Psoas muscle (tissue), 8 donors: Measurements from ENCODE around the gene BMPR1A. TPM values are rescaled to one million over a fixed set of nuclear protein-coding genes. Genes with fewer than 3 reads are reported as not detected.
A peak's percentile ranks its signal among the peaks of the same experiment; 100 is the strongest.

ENCODE experiments used
- ATAC-seq, 4 donors: fragments of 200-7000 bp; cut with Tn5 transposase; one replicate each; pipeline ENCODE4 v1.9.1; 2020; ENCODE audit warnings: moderate library complexity in 3 of 4, mild to moderate bottlenecking in 2 of 4
- DNase-seq, 2 donors: peaks; one replicate each; pipeline ENCODE4 v3.0.0-alpha.2; 2020
- H3K27ac ChIP-seq: fragments of 200-600 bp; one replicate; pipeline ENCODE4 v1.8.0; 2022
- H3K27me3 ChIP-seq, 3 donors: fragments of 200-600 bp in 1 of 3; one replicate each; pipeline versions ENCODE4 v1.6.1 to v1.8.0; 2013 to 2022; ENCODE audit warnings: low read length in 2 of 3, mild to moderate bottlenecking in 2 of 3, moderate library complexity in 1 of 3; ENCODE audit not compliant: insufficient read depth in 3 of 3
- H3K36me3 ChIP-seq, 2 donors: fragments of 200-600 bp in 1 of 2; one replicate each; pipeline versions ENCODE4 v1.6.1 to v1.8.0; 2013 to 2022; ENCODE audit warnings: low read depth in 1 of 2, mild to moderate bottlenecking in 1 of 2, moderate library complexity in 1 of 2; ENCODE audit not compliant: insufficient read depth in 1 of 2
- H3K4me1 ChIP-seq: fragments of 200-600 bp; one replicate; pipeline ENCODE4 v1.8.0; 2022
- H3K4me3 ChIP-seq: fragments of 200-600 bp; one replicate; pipeline ENCODE4 v1.8.0; 2022; ENCODE audit warnings: mild to moderate bottlenecking
- H3K9me3 ChIP-seq: fragments of 200-600 bp; one replicate; pipeline ENCODE4 v1.8.0; 2022
- WGBS, 3 donors: extraction: QIAGEN DNeasy Blood & Tissue Kit; methylation state at CpG; one replicate each; pipeline versions ENCODE4 v1.1.6 to v1.1.7; 2013; 5-methylcytosine and 5-hydroxymethylcytosine counted together
- intact Hi-C, 2 donors: fragments of 100-400 bp; cut with DNase I; formaldehyde crosslinking; loops; one replicate each; pipeline versions ENCODE4 v1.11.0 to v1.14.2; 2022
- long read RNA-seq, 2 donors: library from polyadenylated mRNA; unstranded; transcript quantifications; one replicate each; pipeline ENCODE4 v2.0.0, GENCODE V29; 2021
- polyA plus RNA-seq, 3 donors: library from polyadenylated mRNA; stranded (reverse); fragments of 200-250 nt; gene quantifications; one replicate each; pipeline ENCODE4 v1.2.3, GENCODE V29; 2013
- total RNA-seq, 4 donors: library from RNA; stranded (reverse); fragmentation: NEBNext Ultra II Directional in 2 of 4; extraction: Animal tissue kit (Norgen Biotek cat#: 25700) in 2 of 4; gene quantifications; one replicate each; pipeline versions ENCODE4 v1.2.1 to v1.2.4, GENCODE V29; 2021 to 2023
- TF ChIP-seq, protein P1 (sequence below): fragments of 200-600 bp; IDR thresholded peaks from one replicate; pipeline ENCODE4 v1.8.0; 2022; ENCODE audit warnings: antibody characterized with exemption
- donor health status: healthy with polysubstance abuse.
- donor health status: DM: no; HTN: no; CAD: no; lungs with moderate emphysema.
- donor health status: Bipolar disorder and iron deficiency.
- donor health status: healthy.
- donor health status: DM: yes; HTN: yes; CAD: no.
- donor health status: DM: no; HTN: no; CAD: no.
- donor health status: DM: no; HTN: no; CAD: no.
- donor health status: DM: yes; HTN: yes; CAD: no.

Gene BMPR1A
- 10 to 100 TPM; 12.0 to 30.0 (median 26.2) TPM for total RNA-seq
- 10 to 100 TPM in 1 of 3 donors, 1 to 10 TPM in 2; 4.6 to 22.7 (median 6.0) TPM for polyA plus RNA-seq
- long read RNA-seq, donor 1, full-length matches to known transcripts, result 9 of 19 reads
- long read RNA-seq, donor 1, partial matches to known transcripts, result 1 of 19 reads
- long read RNA-seq, donor 1, other reads (novel, unspliced or antisense), result 9 of 19 reads
- long read RNA-seq, donor 2, full-length matches to known transcripts, result 6 of 23 reads
- long read RNA-seq, donor 2, partial matches to known transcripts, result 1 of 23 reads
- long read RNA-seq, donor 2, other reads (novel, unspliced or antisense), result 16 of 23 reads

GRCh38 chr10:86756511-86757112 is at the start of gene BMPR1A:
Gene BMPR1A, plus strand, starts transcription at chr10:86756619. Its CDS starts 119,400 bp downstream, at chr10:86876019.
- peak in 1 of 2 donors; percentile 95 for DNase-seq
- WGBS, 3 donors, result 0% methylated on average over 9 to 76 of the region's 85 CpGs
- peak in 3 of 4 donors; percentile 9 to 21 (median 16) for ATAC-seq
- H3K9me3 ChIP-seq, result no peaks in the 10 kb centered on the region
- TF ChIP-seq, protein P1, sequence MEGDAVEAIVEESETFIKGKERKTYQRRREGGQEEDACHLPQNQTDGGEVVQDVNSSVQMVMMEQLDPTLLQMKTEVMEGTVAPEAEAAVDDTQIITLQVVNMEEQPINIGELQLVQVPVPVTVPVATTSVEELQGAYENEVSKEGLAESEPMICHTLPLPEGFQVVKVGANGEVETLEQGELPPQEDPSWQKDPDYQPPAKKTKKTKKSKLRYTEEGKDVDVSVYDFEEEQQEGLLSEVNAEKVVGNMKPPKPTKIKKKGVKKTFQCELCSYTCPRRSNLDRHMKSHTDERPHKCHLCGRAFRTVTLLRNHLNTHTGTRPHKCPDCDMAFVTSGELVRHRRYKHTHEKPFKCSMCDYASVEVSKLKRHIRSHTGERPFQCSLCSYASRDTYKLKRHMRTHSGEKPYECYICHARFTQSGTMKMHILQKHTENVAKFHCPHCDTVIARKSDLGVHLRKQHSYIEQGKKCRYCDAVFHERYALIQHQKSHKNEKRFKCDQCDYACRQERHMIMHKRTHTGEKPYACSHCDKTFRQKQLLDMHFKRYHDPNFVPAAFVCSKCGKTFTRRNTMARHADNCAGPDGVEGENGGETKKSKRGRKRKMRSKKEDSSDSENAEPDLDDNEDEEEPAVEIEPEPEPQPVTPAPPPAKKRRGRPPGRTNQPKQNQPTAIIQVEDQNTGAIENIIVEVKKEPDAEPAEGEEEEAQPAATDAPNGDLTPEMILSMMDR, result no peak
- H3K36me3 ChIP-seq, result no peaks in the 10 kb centered on the region
- intact Hi-C loops, result loop anchor here in 1 of 2 donors (5.0 kb wide), 1 partner anchor 44 kb away; no protein-coding TSS in a partner anchor
- peak within 1 kb of the TSS; percentile 92 for H3K4me3 ChIP-seq
- no peaks in the 10 kb centered on the region for H3K27me3 ChIP-seq
- peak within 1 kb of the TSS; percentile 100 for H3K27ac ChIP-seq
- H3K4me1 ChIP-seq, result peaks cover 48% of the 10 kb centered on the region

DNA sequence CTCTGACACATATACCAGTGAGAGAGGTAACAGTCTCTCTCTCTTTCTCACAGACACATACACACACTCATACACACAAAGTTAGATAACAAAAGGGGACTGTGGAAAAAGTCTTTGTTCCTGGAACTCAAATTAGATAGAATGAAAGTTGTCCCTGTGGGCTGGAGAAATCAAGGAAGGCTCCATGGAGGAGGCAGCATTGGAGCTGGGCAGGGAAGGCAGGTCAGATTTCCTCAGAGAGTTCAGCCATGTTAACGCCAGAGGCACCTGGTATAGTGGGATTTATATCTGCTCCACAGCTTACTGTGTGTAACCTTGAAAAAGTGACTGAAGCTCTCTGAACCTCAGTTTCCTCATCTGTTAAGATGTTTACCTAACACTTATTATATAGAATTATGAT is 49.4 kb upstream of the BMPR1A start:
- Histone ChIP-seq H3K9me3 (no peaks in the 10 kb centered on the region), H3K36me3 (peaks cover 0 to 71% of the 10 kb centered on the region in 2 donors), H3K4me3 (no peak overlapping the region), H3K27ac (peak overlapping the region; percentile 82), H3K27me3 (no peaks in the 10 kb centered on the region), H3K4me1 (peaks cover 33% of the 10 kb centered on the region)
- 38 to 94% (median 53%) methylated on average over 1 of the region's 1 CpG for WGBS, 3 donors
- TF ChIP-seq, protein P1, result no peak
- intact Hi-C loops, result no loop called here
- ATAC-seq (no peak), DNase-seq (no peak)

GRCh38 chr10:86707505-86707904 is 48.9 kb upstream of the BMPR1A start:
- WGBS, 3 donors, result 30 to 51% (median 46%) methylated on average over 4 of the region's 4 CpGs

GRCh38 chr10:86708068-86708782 is 48.2 kb upstream of the BMPR1A start:
- intact Hi-C loops, result no loop called here
- 76 to 81% (median 80%) methylated on average over 8 of the region's 8 CpGs for WGBS, 3 donors
- H3K27ac ChIP-seq, result peak overlapping the region; percentile 98
- TF ChIP-seq, protein P1, result no peak
- peaks cover 0 to 65% of the 10 kb centered on the region in 2 donors for H3K36me3 ChIP-seq
- no peak overlapping the region for H3K4me3 ChIP-seq
- H3K4me1 ChIP-seq, result peaks cover 43% of the 10 kb centered on the region
- DNase-seq, result no peak
- H3K27me3 ChIP-seq, result no peaks in the 10 kb centered on the region
- H3K9me3 ChIP-seq, result no peaks in the 10 kb centered on the region
- ATAC-seq, result no peak

More at GRCh38 chr10:86707505-86707904, 48.9 kb upstream of the BMPR1A start:
- Histone ChIP-seq H3K27ac (peak overlapping the region; percentile 82), H3K36me3 (peaks cover 0 to 66% of the 10 kb centered on the region in 2 donors), H3K4me3 (no peak overlapping the region), H3K4me1 (peaks cover 38% of the 10 kb centered on the region), H3K27me3 (no peaks in the 10 kb centered on the region), H3K9me3 (no peaks in the 10 kb centered on the region)
- DNase-seq (no peak), ATAC-seq (no peak)
- intact Hi-C loops, result no loop called here
- TF ChIP-seq, protein P1, result no peak
